Measurements from ENCODE around the gene RGS5. TPM values are rescaled to one million over a fixed set of nuclear protein-coding genes. Genes with fewer than 3 reads are reported as not detected.
"Not testable (repeated sequence)": the region's sequence is repeated elsewhere in the genome, so short reads cannot be mapped to it uniquely, and the experiment has no call there.

The RGS5 gene
- polyA plus RNA-seq (2011; rRNA removed) (11.3 and 13.8 TPM in 2 replicates), polyA minus RNA-seq (2011; rRNA and poly(A)+ RNA removed) (6.0 and 7.0 TPM in 2 replicates)

DNA sequence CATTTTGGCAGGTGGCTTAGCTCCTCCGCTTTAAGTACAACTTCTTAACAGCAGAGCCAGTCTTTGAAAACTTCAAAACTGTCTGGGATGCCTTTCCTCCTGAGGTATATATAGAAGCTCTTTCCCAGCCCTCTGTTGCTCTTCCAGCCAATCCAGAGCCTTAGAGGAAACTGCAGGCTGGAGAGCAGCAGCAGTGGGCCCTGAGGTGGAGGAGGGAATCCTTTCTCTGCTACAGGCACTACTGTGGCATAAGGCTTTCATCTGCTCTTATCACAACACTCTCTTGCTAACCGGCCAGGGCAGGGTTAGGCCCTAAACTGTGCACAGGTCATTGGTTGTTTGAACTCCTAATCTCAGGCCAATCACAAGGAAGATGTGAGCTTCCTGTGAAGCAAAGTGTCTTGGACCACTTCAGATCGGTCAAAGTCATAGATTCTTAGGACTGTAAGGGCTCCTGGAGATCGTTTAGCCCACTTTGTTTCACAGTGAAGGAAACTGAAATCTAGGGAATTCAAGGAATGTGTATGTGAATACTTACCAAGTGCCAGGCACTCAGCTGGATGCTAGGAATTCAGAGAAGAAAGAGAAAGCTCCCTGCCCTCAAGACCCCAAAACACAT, at the start of gene RGS5:
Gene RGS5 (minus strand): TSS at position 84 of the 619 bp plus-strand sequence. CDS start 81 bp downstream, at position 3.
- no peak for DNase-seq (ENCODE audit: low read depth, low spot score)
- H3K27me3 ChIP-seq (ENCODE audit: control insufficient read depth, insufficient read depth, low read length), result no peaks in the 10 kb centered on the region
- no peak for TF ChIP-seq CTCF (IDR thresholded peaks at IDR 0.05; ENCODE audit: low read depth, low read length)
- H3K27ac ChIP-seq (ENCODE audit: low read depth, low read length), result peak within 1 kb of the TSS; percentile 48
- H3K4me3 ChIP-seq (ENCODE audit: low read depth, low read length), result no peak within 1 kb of the TSS
- ChIA-PET CTCF (interaction anchor here (1.3 to 2.4 kb wide), 5 partner anchors 24 to 354 kb away, joined by 3 to 12 read pairs (median 8); partner anchors contain the start of gene RGS4), POLR2A (interaction anchor here (0.5 kb wide), 1 partner anchor 300 kb away, joined by 3 read pairs; no protein-coding TSS in a partner anchor)
- no peaks in the 10 kb centered on the region for H3K9me3 ChIP-seq (ENCODE audit: control insufficient read depth, insufficient read depth, low read length)

- no peak for DNase-seq (ENCODE audit: low read depth, low spot score)
- Histone ChIP-seq H3K4me3 (ENCODE audit: low read depth, low read length) (no peak overlapping the region), H3K27me3 (ENCODE audit: control insufficient read depth, insufficient read depth, low read length) (no peaks in the 10 kb centered on the region), H3K27ac (ENCODE audit: low read depth, low read length) (no peak overlapping the region), H3K9me3 (ENCODE audit: control insufficient read depth, insufficient read depth, low read length) (no peaks in the 10 kb centered on the region)
- ChIA-PET CTCF (interaction anchor here (1.3 kb wide), 1 partner anchor 75 kb away, joined by 4 read pairs; no protein-coding TSS in a partner anchor), POLR2A (no interaction called here)
- TF ChIP-seq CTCF (IDR thresholded peaks at IDR 0.05; ENCODE audit: low read depth, low read length), result no peak
Observed at GRCh38 chr1:163250382-163250974, 47.8 kb upstream of the RGS5 start.

GRCh38 chr1:163248064-163248463, 45.3 kb upstream of the RGS5 start:
- H3K9me3 ChIP-seq (ENCODE audit: control insufficient read depth, insufficient read depth, low read length), result no peaks in the 10 kb centered on the region
- ChIA-PET POLR2A (no interaction called here), CTCF (interaction anchor here (1.0 kb wide), 1 partner anchor 67 kb away, joined by 4 read pairs; no protein-coding TSS in a partner anchor)
- no peak overlapping the region for H3K4me3 ChIP-seq (ENCODE audit: low read depth, low read length)
- H3K27me3 ChIP-seq (ENCODE audit: control insufficient read depth, insufficient read depth, low read length), result no peaks in the 10 kb centered on the region
- H3K27ac ChIP-seq (ENCODE audit: low read depth, low read length), result no peak overlapping the region
- TF ChIP-seq CTCF (IDR thresholded peaks at IDR 0.05; ENCODE audit: low read depth, low read length), result no peak
- DNase-seq (ENCODE audit: low read depth, low spot score), result no peak

- H3K27me3 ChIP-seq (ENCODE audit: control insufficient read depth, insufficient read depth, low read length); POLR2A ChIA-PET; DNase-seq (ENCODE audit: low read depth, low spot score); H3K4me3 ChIP-seq (ENCODE audit: low read depth, low read length); H3K27ac ChIP-seq (ENCODE audit: low read depth, low read length); H3K9me3 ChIP-seq (ENCODE audit: control insufficient read depth, insufficient read depth, low read length); CTCF ChIA-PET: not testable (repeated sequence)
Observed at GRCh38 chr1:163244648-163245047, 41.9 kb upstream of the RGS5 start.

DNA sequence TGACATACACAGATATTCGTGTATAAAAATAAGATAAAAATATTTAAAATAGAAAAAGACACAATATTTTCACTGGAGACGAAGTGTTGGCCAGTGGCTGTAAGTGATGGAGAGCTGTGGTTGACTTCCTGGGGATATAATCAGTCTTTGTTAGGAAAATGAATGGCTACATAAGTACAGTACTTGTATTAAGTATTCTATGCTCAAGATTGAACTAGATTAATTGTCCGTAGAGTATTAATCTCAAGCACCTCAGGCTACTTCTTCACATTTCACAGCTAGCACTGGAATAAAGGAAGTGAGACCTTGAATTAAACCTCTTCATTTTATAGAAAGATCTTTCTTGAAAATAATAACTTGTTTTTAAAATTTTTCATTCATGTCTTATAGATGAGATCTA, 39.0 kb upstream of the RGS5 start:
- TF ChIP-seq CTCF (IDR thresholded peaks at IDR 0.05; ENCODE audit: low read depth, low read length), result no peak
- no peak overlapping the region for H3K4me3 ChIP-seq (ENCODE audit: low read depth, low read length)
- no peak for DNase-seq (ENCODE audit: low read depth, low spot score)
- CTCF ChIA-PET, result interaction anchor here (1.0 kb wide), 1 partner anchor 74 kb away, joined by 3 read pairs; no protein-coding TSS in a partner anchor
- POLR2A ChIA-PET, result no interaction called here
- no peaks in the 10 kb centered on the region for H3K27me3 ChIP-seq (ENCODE audit: control insufficient read depth, insufficient read depth, low read length)
- no peaks in the 10 kb centered on the region for H3K9me3 ChIP-seq (ENCODE audit: control insufficient read depth, insufficient read depth, low read length)
- H3K27ac ChIP-seq (ENCODE audit: low read depth, low read length), result no peak overlapping the region
